Lower leg skin (tissue), 4 donors: ENCODE results near the gene PEAR1. TPM values are rescaled to one million over a fixed set of nuclear protein-coding genes. Genes with fewer than 3 reads are reported as not detected.

Experiments used
- DNase-seq, 2 donors: peaks; one replicate each; pipeline ENCODE4 v3.0.0-alpha.2; 2019; ENCODE audit warnings: low spot score in 2 of 2
- H3K4me3 ChIP-seq: fragments of 200-600 bp; sonication (generic); 2 replicates; pipeline ENCODE4 v1.5.1; 2017; ENCODE audit warnings: mild to moderate bottlenecking, low read depth; ENCODE audit not compliant: poor library complexity, severe bottlenecking
- CTCF ChIP-seq, 3 donors: fragments of 450-650 bp; IDR thresholded peaks; one replicate each; pipeline ENCODE4 v1.5.1; 2016; ENCODE audit warnings: antibody characterized with exemption in 3 of 3, mild to moderate bottlenecking in 3 of 3, moderate library complexity in 2 of 3
- POLR2A ChIP-seq, 2 donors: fragments of 450-650 bp; IDR thresholded peaks; one replicate each; pipeline ENCODE4 v1.6.1; 2016 to 2017; ENCODE audit warnings: antibody characterized with exemption in 2 of 2, mild to moderate bottlenecking in 1 of 2, moderate library complexity in 1 of 2
- WGBS, 2 donors: methylation state at CpG; one replicate each; pipeline ENCODE4 v1.1.5; 2018; 5-methylcytosine and 5-hydroxymethylcytosine counted together
- intact Hi-C: fragments of 100-400 bp; cut with DNase I; formaldehyde crosslinking; loops from one replicate; pipeline ENCODE4 v1.15.0; 2023; ENCODE audit warnings: low total_unique reads
- total RNA-seq, 4 donors: library from RNA; depleted of rRNA; stranded (reverse); fragments of >200 nt; gene quantifications; one replicate each; pipeline ENCODE4 v1.1.0, GENCODE V29; 2016

Gene PEAR1
- total RNA-seq, 4 donors from 2014 or later: 2.1 to 10.2 (median 6.6) TPM

DNA sequence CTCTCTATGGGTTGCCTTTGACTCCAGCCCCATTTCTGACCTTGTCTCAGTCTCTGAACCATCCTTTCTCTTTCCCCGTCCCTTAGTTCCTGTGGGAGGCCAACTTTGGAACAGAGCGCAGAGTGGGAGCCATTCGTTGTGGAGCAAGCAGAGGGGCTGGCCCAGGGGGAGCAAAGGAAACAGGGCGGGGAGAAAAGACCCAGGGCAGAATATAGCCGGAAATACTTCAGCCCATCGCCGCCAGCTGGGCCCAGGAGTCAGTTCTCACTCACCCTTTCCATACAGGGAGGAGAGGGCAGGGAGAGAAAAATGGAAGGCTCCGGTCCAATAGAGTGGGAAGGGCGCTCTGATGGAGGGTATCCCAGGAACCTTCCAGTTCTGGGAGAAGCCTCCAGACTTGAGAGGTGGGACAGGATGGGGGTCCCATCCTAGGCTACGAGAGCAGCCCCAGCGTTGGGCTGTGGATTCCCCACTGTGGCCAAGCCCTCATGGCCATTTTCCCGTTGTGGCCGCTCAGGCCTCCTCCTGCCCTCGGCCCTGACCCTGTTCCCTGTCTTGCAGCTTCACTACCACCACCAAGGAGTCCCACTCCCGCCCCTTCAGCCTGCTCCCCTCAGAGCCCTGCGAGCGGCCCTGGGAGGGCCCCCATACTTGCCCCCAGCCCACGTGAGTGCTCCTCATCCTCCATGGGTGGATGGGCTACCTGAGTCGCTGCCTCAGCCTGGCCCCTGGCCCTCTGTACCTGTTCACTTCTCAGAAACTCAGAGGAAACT lies 10.9 kb downstream of the PEAR1 start:
- intact Hi-C loops: no loop called here
- H3K4me3 ChIP-seq: no peak overlapping the region
- TF ChIP-seq POLR2A (IDR thresholded peaks at IDR 0.05): no peak
- no peak for TF ChIP-seq CTCF (IDR thresholded peaks at IDR 0.05)
- no peak for DNase-seq
- WGBS, 2 donors: 82 to 83% methylated on average over 18 to 19 of the region's 19 CpGs

DNA sequence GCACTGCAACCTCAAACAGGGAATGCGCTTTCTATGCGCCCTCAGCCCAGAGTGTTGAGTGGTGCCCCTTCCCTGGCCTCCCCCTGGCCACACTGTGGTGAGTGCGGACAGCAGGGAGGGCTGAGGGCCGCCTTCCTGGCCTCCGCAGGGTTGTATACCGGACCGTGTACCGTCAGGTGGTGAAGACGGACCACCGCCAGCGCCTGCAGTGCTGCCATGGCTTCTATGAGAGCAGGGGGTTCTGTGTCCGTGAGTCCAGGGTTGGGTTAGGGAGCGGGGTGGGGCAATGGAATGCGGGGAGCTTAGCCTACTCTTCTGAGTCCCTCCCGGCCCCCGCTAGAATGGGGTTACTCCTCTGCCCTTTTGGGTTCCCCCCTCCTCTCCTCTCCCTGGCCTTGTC lies 11.7 kb downstream of the PEAR1 start:
- DNase-seq: no peak
- H3K4me3 ChIP-seq: no peak overlapping the region
- no peak for TF ChIP-seq CTCF (IDR thresholded peaks at IDR 0.05)
- TF ChIP-seq POLR2A (IDR thresholded peaks at IDR 0.05): no peak
- intact Hi-C loops: no loop called here
- WGBS, 2 donors: 88 to 95% methylated on average over 14 to 16 of the region's 16 CpGs

GRCh38 chr1:156905651-156906050 lies 12.1 kb downstream of the PEAR1 start:
- no peak for DNase-seq
- TF ChIP-seq CTCF (IDR thresholded peaks at IDR 0.05) (no peak), POLR2A (IDR thresholded peaks at IDR 0.05) (no peak)
- WGBS, 2 donors: 57 to 74% methylated on average over 4 of the region's 4 CpGs
- H3K4me3 ChIP-seq: no peak overlapping the region
- intact Hi-C loops: no loop called here

- 90 to 95% methylated on average over 11 to 15 of the region's 16 CpGs for WGBS, 2 donors
- intact Hi-C loops: no loop called here
- H3K4me3 ChIP-seq: no peak overlapping the region
- DNase-seq: no peak
- no peak for TF ChIP-seq CTCF (IDR thresholded peaks at IDR 0.05)
- no peak for TF ChIP-seq POLR2A (IDR thresholded peaks at IDR 0.05)
Measured at GRCh38 chr1:156906206-156906906, 12.8 kb downstream of the PEAR1 start.

- 45 to 65% methylated on average over 17 to 20 of the region's 29 CpGs for WGBS, 2 donors
- intact Hi-C loops: no loop called here
Measured at GRCh38 chr1:156908541-156908940, 15.0 kb downstream of the PEAR1 start.

More at GRCh38 chr1:156908541-156908940, 15.0 kb downstream of the PEAR1 start:
- no peak overlapping the region for H3K4me3 ChIP-seq
- DNase-seq: no peak
- TF ChIP-seq POLR2A (IDR thresholded peaks at IDR 0.05) (no peak), CTCF (IDR thresholded peaks at IDR 0.05) (no peak)
